ENCODE measurements around the gene STK16. TPM values are rescaled to one million over a fixed set of nuclear protein-coding genes. Genes with fewer than 3 reads are reported as not detected.
"Not testable (repeated sequence)": the region's sequence is repeated elsewhere in the genome, so short reads cannot be mapped to it uniquely, and the experiment has no call there.

Gene STK16
- total RNA-seq, 1 donor from 2014 or later: 17.5 TPM

- DNase-seq (ENCODE audit: low read depth): no peak
- H3K4me3 ChIP-seq (ENCODE audit: low read depth, low read length): no peak overlapping the region
- TF ChIP-seq CTCF (conservative IDR thresholded peaks at IDR 0.05; ENCODE audit: low read depth, low read length): no peak
Observed at GRCh38 chr2:219285373-219285735, 40.1 kb downstream of the STK16 start.

GRCh38 chr2:219285894-219286425 is 40.7 kb downstream of the STK16 start:
- no peak for DNase-seq (ENCODE audit: low read depth)
- no peak for TF ChIP-seq CTCF (conservative IDR thresholded peaks at IDR 0.05; ENCODE audit: low read depth, low read length)
- H3K4me3 ChIP-seq (ENCODE audit: low read depth, low read length): no peak overlapping the region

GRCh38 chr2:219286436-219287115 is 41.3 kb downstream of the STK16 start:
- no peak for TF ChIP-seq CTCF (conservative IDR thresholded peaks at IDR 0.05; ENCODE audit: low read depth, low read length)
- no peak overlapping the region for H3K4me3 ChIP-seq (ENCODE audit: low read depth, low read length)
- no peak for DNase-seq (ENCODE audit: low read depth)

GRCh38 chr2:219287116-219287440 is 41.8 kb downstream of the STK16 start:
- not testable (repeated sequence) for H3K4me3 ChIP-seq (ENCODE audit: low read depth, low read length)

GRCh38 chr2:219287580-219288265 is 42.4 kb downstream of the STK16 start:
- H3K4me3 ChIP-seq (ENCODE audit: low read depth, low read length): no peak overlapping the region
- no peak for DNase-seq (ENCODE audit: low read depth)
- TF ChIP-seq CTCF (conservative IDR thresholded peaks at IDR 0.05; ENCODE audit: low read depth, low read length): no peak

More at GRCh38 chr2:219287116-219287440, 41.8 kb downstream of the STK16 start:
- DNase-seq (ENCODE audit: low read depth): not testable (repeated sequence)

- H3K4me3 ChIP-seq (ENCODE audit: low read depth, low read length): no peak overlapping the region
- TF ChIP-seq CTCF (conservative IDR thresholded peaks at IDR 0.05; ENCODE audit: low read depth, low read length): no peak
- DNase-seq (ENCODE audit: low read depth): no peak
Observed at GRCh38 chr2:219289195-219289536, 43.9 kb downstream of the STK16 start.

GRCh38 chr2:219289537-219290361 is 44.5 kb downstream of the STK16 start:
- DNase-seq (ENCODE audit: low read depth): no peak
- no peak overlapping the region for H3K4me3 ChIP-seq (ENCODE audit: low read depth, low read length)
- TF ChIP-seq CTCF (conservative IDR thresholded peaks at IDR 0.05; ENCODE audit: low read depth, low read length): no peak
